ENCODE results near the gene CYTL1. TPM values are rescaled to one million over a fixed set of nuclear protein-coding genes. Genes with fewer than 3 reads are reported as not detected.

CYTL1 gene
- total and polyA plus RNA-seq, 2 of the 4 experiments (the other 2 are of a cell fraction) = 1.3 to 7.4 TPM

DNA sequence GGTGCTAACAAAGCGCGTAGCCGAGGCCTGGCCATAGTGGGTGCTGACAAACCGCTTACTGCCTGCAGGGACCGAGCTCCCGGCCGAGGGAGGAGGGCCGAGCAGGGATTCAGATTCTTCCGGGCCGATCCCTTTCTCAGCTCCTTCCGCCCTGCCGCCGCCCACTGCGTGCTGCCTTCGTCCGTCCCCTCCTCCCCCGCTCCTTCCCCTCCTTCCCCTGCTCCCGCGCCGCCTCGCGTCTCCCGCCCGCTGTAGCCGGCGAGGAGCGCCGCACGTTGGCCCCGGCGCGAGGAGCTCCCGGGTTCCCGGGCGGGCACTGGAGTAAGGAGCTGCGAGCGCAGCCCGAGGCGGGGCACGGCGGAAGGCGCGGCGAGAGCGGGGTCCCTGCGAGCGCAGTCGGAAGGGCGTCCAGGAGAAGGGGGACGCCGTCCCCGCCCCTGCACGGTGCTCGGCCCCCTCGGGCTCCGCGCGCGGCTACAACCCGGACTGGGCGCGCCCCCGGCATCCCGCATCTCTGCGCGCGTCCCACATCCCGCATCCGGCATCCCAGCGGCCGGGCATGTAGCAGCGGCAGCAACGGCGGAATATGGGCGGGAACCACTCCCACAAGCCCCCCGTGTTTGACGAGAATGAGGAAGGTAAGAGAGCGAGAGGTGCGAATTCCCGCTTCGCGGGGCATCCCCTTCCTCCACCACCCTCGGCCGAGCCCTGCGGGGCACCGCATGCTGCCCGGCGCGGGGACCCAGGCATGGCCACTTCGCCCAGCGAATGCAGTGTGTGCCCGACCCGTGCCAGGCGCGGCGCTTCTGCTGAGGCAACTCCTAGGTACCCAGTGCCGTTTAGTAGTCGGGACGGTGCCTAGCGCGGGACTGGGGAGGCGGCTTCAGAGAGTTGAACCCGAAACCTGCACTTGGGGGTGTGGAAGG is 32.3 kb upstream of the CYTL1 start, which contains the start of gene STK32B:
Gene STK32B (plus strand): TSS at position 203 of the 926 bp plus-strand sequence.
- Histone ChIP-seq H3K4me1 (ENCODE audit: control insufficient read depth, insufficient read depth, low read length) (peaks cover 2% of the 10 kb centered on the region; the same call in 1 of the 2 replicates), H3K27ac (ENCODE audit: insufficient read depth, low read length) (peak within 1 kb of the TSS; percentile 61), H4K20me1 (ENCODE audit: insufficient read depth, low read length) (peaks cover 3% of the 10 kb centered on the region; the same call in 1 of the 2 replicates), H4K91ac (ENCODE audit: insufficient read depth, low read depth, low read length) (peak within 1 kb of the TSS; percentile 89), H2AK5ac (ENCODE audit: low read depth, low read length) (peak within 1 kb of the TSS; percentile 49; the same call in 1 of the 2 replicates), H3K4me3 (ENCODE audit: insufficient read depth, low read depth, low read length) (peak within 1 kb of the TSS; percentile 53), H3K36me3 (ENCODE audit: control insufficient read depth, insufficient read depth, low read length) (no peaks in the 10 kb centered on the region), H4K5ac (ENCODE audit: low read depth, low read length) (peak within 1 kb of the TSS; percentile 18), H3K9me1 (ENCODE audit: insufficient read depth, low read length) (no peaks in the 10 kb centered on the region; the same call in 1 of the 2 replicates), H3K9ac (ENCODE audit: low read depth, low read length) (peak within 1 kb of the TSS; percentile 87), H3K23ac (ENCODE audit: low read depth, low read length) (peak within 1 kb of the TSS; percentile 93), H2BK15ac (ENCODE audit: low read depth, low read length) (peak within 1 kb of the TSS; percentile 67; the same call in 2 of the 3 replicates), H3K27me3 (ENCODE audit: control insufficient read depth, insufficient read depth, low read length) (no peaks in the 10 kb centered on the region), H3K14ac (replicated peaks; ENCODE audit: low read depth, low read length) (peak within 1 kb of the TSS; percentile 96), H3K4ac (ENCODE audit: low read depth, low read length) (peak within 1 kb of the TSS; percentile 84), H3K56ac (ENCODE audit: extremely low read depth, insufficient read depth, low read length) (peak within 1 kb of the TSS; percentile 87), H3K18ac (ENCODE audit: low read depth, low read length) (peak within 1 kb of the TSS; percentile 44), H2AK9ac (replicated peaks; ENCODE audit: low read depth, low read length, poor library complexity) (peak within 1 kb of the TSS; percentile 70), H2AFZ (replicated peaks; ENCODE audit: low read length, poor library complexity) (peak within 1 kb of the TSS; percentile 93), H2BK20ac (ENCODE audit: low read depth, low read length) (peak within 1 kb of the TSS; percentile 50), H3K79me1 (ENCODE audit: low read depth in 1 of 2, low read length in 2 of 2) (peaks cover 0 to 24% of the 10 kb centered on the region in 2 experiments; a peak in 3 of 4 replicates), H4K8ac (ENCODE audit: low read depth in 2 of 2, low read length in 2 of 2) (peak within 1 kb of the TSS; percentile 78 to 91), H2BK5ac (ENCODE audit: low read depth, low read length, poor library complexity, severe bottlenecking) (peak within 1 kb of the TSS; percentile 30), H3K4me2 (ENCODE audit: low read depth, low read length) (peak within 1 kb of the TSS; percentile 88), H2BK120ac (ENCODE audit: low read depth, low read length) (peak within 1 kb of the TSS; percentile 91), H3K9me3 (ENCODE audit: control insufficient read depth, insufficient read depth, low read length) (no peaks in the 10 kb centered on the region)
- BruUV-seq (replicated peaks) = no TSS peak
- intact Hi-C loops (cut with micrococcal nuclease) = loop anchor here (5.0 to 10.0 kb wide), 6 partner anchors 193 to 761 kb away; partner anchors contain the start of gene EVC2
- dilution Hi-C loops (cut with HindIII; ENCODE audit: low sequenced_read_pairs, unreplicated experiment) = no loop called here
- 7% methylated on average over 17 of the region's 103 CpGs; no CpG with 5 or more reads in 1 of the 2 experiments for WGBS, 2 experiments (ENCODE audit: extremely low coverage in 2 of 2, insufficient read length in 1 of 2)
- CTCF ChIA-PET = interaction anchor here (0.8 to 1.3 kb wide), 7 partner anchors 14 to 408 kb away, joined by 3 to 5 read pairs (median 3); no protein-coding TSS in a partner anchor
- POLR2A ChIA-PET (ENCODE audit: unreplicated experiment) = interaction anchor here (0.6 to 0.7 kb wide), 6 partner anchors 13 to 342 kb away, joined by 3 to 6 read pairs (median 4); no protein-coding TSS in a partner anchor
- DNase-seq = peak; percentile 82
- in situ Hi-C loops (cut with MboI; ENCODE audit: low sequenced_read_pairs) = no loop called here
- ATAC-seq (ENCODE audit: low read depth) = peak; percentile 86
- TF ChIP-seq MAFK (IDR thresholded peaks at IDR 0.05; ENCODE audit: low read depth, low read length) (no peak), FOS (IDR thresholded peaks at IDR 0.05; ENCODE audit: low read depth, low read length) (no peak), RFX5 (IDR thresholded peaks at IDR 0.05; ENCODE audit: low read depth, low read length) (no peak), RCOR1 (IDR thresholded peaks at IDR 0.05; ENCODE audit: insufficient replicate concordance, low read length) (no peak), POLR2A (IDR thresholded peaks at IDR 0.05; ENCODE audit: low read depth, low read length) (no peak), MAZ (IDR thresholded peaks at IDR 0.05; ENCODE audit: borderline replicate concordance, low read depth, low read length) (peak; percentile 31; the same call in 1 of the 2 replicates), RAD21 (IDR thresholded peaks at IDR 0.05; ENCODE audit: low read length) (peak; percentile 27; the same call in 1 of the 2 replicates), CHD1 (IDR thresholded peaks at IDR 0.05; ENCODE audit: low read depth, low read length) (no peak), BHLHE40 (IDR thresholded peaks at IDR 0.05; ENCODE audit: low read depth, low read length) (no peak), CEBPB (IDR thresholded peaks at IDR 0.05; ENCODE audit: low read depth, low read length) (no peak), MXI1 (IDR thresholded peaks at IDR 0.05; ENCODE audit: borderline replicate concordance, low read depth, low read length) (peak; percentile 53; the same call in 1 of the 2 replicates), SMC3 (IDR thresholded peaks at IDR 0.05; ENCODE audit: low read depth, low read length) (peak; percentile 3; the same call in 1 of the 2 replicates)
- TF ChIP-seq, protein P1, sequence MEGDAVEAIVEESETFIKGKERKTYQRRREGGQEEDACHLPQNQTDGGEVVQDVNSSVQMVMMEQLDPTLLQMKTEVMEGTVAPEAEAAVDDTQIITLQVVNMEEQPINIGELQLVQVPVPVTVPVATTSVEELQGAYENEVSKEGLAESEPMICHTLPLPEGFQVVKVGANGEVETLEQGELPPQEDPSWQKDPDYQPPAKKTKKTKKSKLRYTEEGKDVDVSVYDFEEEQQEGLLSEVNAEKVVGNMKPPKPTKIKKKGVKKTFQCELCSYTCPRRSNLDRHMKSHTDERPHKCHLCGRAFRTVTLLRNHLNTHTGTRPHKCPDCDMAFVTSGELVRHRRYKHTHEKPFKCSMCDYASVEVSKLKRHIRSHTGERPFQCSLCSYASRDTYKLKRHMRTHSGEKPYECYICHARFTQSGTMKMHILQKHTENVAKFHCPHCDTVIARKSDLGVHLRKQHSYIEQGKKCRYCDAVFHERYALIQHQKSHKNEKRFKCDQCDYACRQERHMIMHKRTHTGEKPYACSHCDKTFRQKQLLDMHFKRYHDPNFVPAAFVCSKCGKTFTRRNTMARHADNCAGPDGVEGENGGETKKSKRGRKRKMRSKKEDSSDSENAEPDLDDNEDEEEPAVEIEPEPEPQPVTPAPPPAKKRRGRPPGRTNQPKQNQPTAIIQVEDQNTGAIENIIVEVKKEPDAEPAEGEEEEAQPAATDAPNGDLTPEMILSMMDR (conservative IDR thresholded peaks at IDR 0.05; ENCODE audit: low read depth, low read length) = peak; percentile 1; the same call in 1 of the 2 replicates
- TF ChIP-seq, protein P2, sequence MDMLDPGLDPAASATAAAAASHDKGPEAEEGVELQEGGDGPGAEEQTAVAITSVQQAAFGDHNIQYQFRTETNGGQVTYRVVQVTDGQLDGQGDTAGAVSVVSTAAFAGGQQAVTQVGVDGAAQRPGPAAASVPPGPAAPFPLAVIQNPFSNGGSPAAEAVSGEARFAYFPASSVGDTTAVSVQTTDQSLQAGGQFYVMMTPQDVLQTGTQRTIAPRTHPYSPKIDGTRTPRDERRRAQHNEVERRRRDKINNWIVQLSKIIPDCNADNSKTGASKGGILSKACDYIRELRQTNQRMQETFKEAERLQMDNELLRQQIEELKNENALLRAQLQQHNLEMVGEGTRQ (IDR thresholded peaks at IDR 0.05; ENCODE audit: low read depth, low read length) = no peak
